GM21360 (cell line): ENCODE measurements around the gene SLC34A3.
"Not testable (repeated sequence)": the region's sequence is repeated elsewhere in the genome, so short reads cannot be mapped to it uniquely, and the experiment has no call there.

Experiments used
- ATAC-seq: cut with Tn5 transposase; IDR thresholded peaks from one replicate; pipeline ENCODE4 v1.9.1; 2021; ENCODE audit warnings: mild to moderate bottlenecking, moderate library complexity; ENCODE audit not compliant: unreplicated experiment

SLC34A3 gene

GRCh38 chr9:137255448-137256114 lies 24.9 kb downstream of the SLC34A3 start:
- peak; percentile 5 for ATAC-seq

- no peak for ATAC-seq
Measured at GRCh38 chr9:137256362-137256761, 25.7 kb downstream of the SLC34A3 start.

GRCh38 chr9:137256856-137257255 lies 26.2 kb downstream of the SLC34A3 start:
- ATAC-seq, result no peak

GRCh38 chr9:137262173-137262908 lies 31.6 kb downstream of the SLC34A3 start:
- ATAC-seq, result not testable (repeated sequence)

- no peak for ATAC-seq
Measured at GRCh38 chr9:137262909-137263285, 32.2 kb downstream of the SLC34A3 start.

GRCh38 chr9:137263506-137263905 lies 32.8 kb downstream of the SLC34A3 start:
- ATAC-seq, result no peak

- ATAC-seq, result no peak
Measured at GRCh38 chr9:137264067-137264466, 33.4 kb downstream of the SLC34A3 start.

GRCh38 chr9:137265496-137266161 lies 34.9 kb downstream of the SLC34A3 start:
- no peak for ATAC-seq

GRCh38 chr9:137266162-137266527 lies 35.4 kb downstream of the SLC34A3 start:
- no peak for ATAC-seq

- no peak for ATAC-seq
Measured at GRCh38 chr9:137266585-137267453, 36.1 kb downstream of the SLC34A3 start.

GRCh38 chr9:137267933-137268355 lies 37.2 kb downstream of the SLC34A3 start:
- no peak for ATAC-seq

- ATAC-seq, result no peak
Measured at GRCh38 chr9:137268538-137269201, 38.0 kb downstream of the SLC34A3 start.

- ATAC-seq, result no peak
Measured at GRCh38 chr9:137269231-137269772, 38.6 kb downstream of the SLC34A3 start.

GRCh38 chr9:137270929-137271695 lies 40.4 kb downstream of the SLC34A3 start:
- ATAC-seq, result no peak

GRCh38 chr9:137271696-137272076 lies 41.0 kb downstream of the SLC34A3 start:
- ATAC-seq, result no peak

- no peak for ATAC-seq
Measured at GRCh38 chr9:137272241-137273094, 41.8 kb downstream of the SLC34A3 start.

- ATAC-seq, result no peak
Measured at GRCh38 chr9:137273095-137273490, 42.4 kb downstream of the SLC34A3 start.

GRCh38 chr9:137273611-137274320 lies 43.1 kb downstream of the SLC34A3 start:
- no peak for ATAC-seq
